IPS-15b (cell line): ENCODE results near the gene TAF11L14.
"Not testable (repeated sequence)": the region's sequence is repeated elsewhere in the genome, so short reads cannot be mapped to it uniquely, and the experiment has no call there.

Experiments used
- H3K27me3 ChIP-seq: one replicate; pipeline ENCODE4 v1.6.1; 2013; ENCODE audit warnings: low read length; ENCODE audit not compliant: control insufficient read depth, insufficient read depth
- H3K36me3 ChIP-seq: one replicate; pipeline ENCODE4 v1.6.1; 2013; ENCODE audit warnings: low read length; ENCODE audit not compliant: control insufficient read depth, insufficient read depth
- H3K4me1 ChIP-seq: one replicate; pipeline ENCODE4 v1.6.1; 2013; ENCODE audit warnings: mild to moderate bottlenecking, low read length; ENCODE audit not compliant: control insufficient read depth, insufficient read depth
- H3K4me3 ChIP-seq: one replicate; pipeline ENCODE4 v1.5.1; 2013; ENCODE audit warnings: low read depth, low read length
- H3K9ac ChIP-seq: one replicate; pipeline ENCODE4 v1.6.1; 2013; ENCODE audit warnings: low read depth, mild to moderate bottlenecking, low read length
- H3K9me3 ChIP-seq: one replicate; pipeline ENCODE4 v1.6.1; 2013; ENCODE audit warnings: mild to moderate bottlenecking, low read length; ENCODE audit not compliant: control insufficient read depth, insufficient read depth

TAF11L14 gene

GRCh38 chr5:17634160-17634559, at the start of gene TAF11L14:
TSS of gene TAF11L14 (plus strand) at chr5:17634460.
- no peaks in the 10 kb centered on the region for H3K27me3 ChIP-seq

GRCh38 chr5:17585658-17586057, 48.6 kb upstream of the TAF11L14 start, which contains the start of gene TAF11L7:
TSS of gene TAF11L7 (minus strand) at chr5:17585758.
- H3K4me3 ChIP-seq, H3K27me3 ChIP-seq, H3K36me3 ChIP-seq, H3K4me1 ChIP-seq, H3K9me3 ChIP-seq, H3K9ac ChIP-seq: not testable (repeated sequence)

More at GRCh38 chr5:17634160-17634559, at the start of gene TAF11L14:
- Histone ChIP-seq H3K4me3 (no peak within 1 kb of the TSS), H3K4me1 (no peaks in the 10 kb centered on the region), H3K9me3 (no peaks in the 10 kb centered on the region), H3K36me3 (no peaks in the 10 kb centered on the region), H3K9ac (no peak within 1 kb of the TSS)

- H3K9me3 ChIP-seq, H3K9ac ChIP-seq, H3K4me3 ChIP-seq, H3K27me3 ChIP-seq, H3K36me3 ChIP-seq, H3K4me1 ChIP-seq: not testable (repeated sequence)
Observed at GRCh38 chr5:17590860-17591259, 43.4 kb upstream of the TAF11L14 start, which contains the start of gene TAF11L8. TSS of gene TAF11L8 (minus strand) at chr5:17590960.

- not testable (repeated sequence) for H3K9ac ChIP-seq, H3K36me3 ChIP-seq, H3K27me3 ChIP-seq, H3K4me3 ChIP-seq, H3K4me1 ChIP-seq, H3K9me3 ChIP-seq
Observed at GRCh38 chr5:17594255-17594654, 40.0 kb upstream of the TAF11L14 start, which contains the start of gene TAF11L9. TSS of gene TAF11L9 (minus strand) at chr5:17594394.

- H3K9ac ChIP-seq, H3K4me3 ChIP-seq, H3K27me3 ChIP-seq: not testable (repeated sequence)
Observed at GRCh38 chr5:17597728-17598127, 36.5 kb upstream of the TAF11L14 start, which contains the start of gene TAF11L10. TSS of gene TAF11L10 (minus strand) at chr5:17597828.

DNA sequence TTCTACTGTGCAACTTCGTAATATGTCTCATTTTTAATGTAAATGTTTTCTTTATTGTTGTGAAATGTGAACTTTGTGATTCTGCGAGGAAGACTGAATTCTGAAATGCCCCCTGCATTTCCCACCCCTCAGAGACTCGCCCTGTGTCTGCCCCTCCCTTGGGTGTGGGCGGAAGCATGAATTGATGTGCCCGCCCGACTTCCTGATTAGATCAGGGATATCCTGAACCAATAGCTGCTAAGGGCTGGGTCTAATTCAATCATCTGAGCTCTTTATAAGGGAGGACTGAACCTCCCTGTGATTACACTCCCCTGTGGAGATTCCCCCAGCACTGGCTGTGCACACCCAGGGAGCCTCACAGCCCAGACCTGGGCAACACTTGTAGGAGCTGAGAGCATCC, 30.4 kb upstream of the TAF11L14 start, which contains the start of gene TAF11L11:
TAF11L11 (plus strand) TSS at position 304 of the 400 bp plus-strand sequence.
- not testable (repeated sequence) for H3K27me3 ChIP-seq, H3K9me3 ChIP-seq, H3K4me1 ChIP-seq, H3K36me3 ChIP-seq, H3K4me3 ChIP-seq, H3K9ac ChIP-seq

More at GRCh38 chr5:17597728-17598127, 36.5 kb upstream of the TAF11L14 start, which contains the start of gene TAF11L10:
- H3K4me1 ChIP-seq, H3K9me3 ChIP-seq, H3K36me3 ChIP-seq: not testable (repeated sequence)

GRCh38 chr5:17604951-17605350, 29.3 kb upstream of the TAF11L14 start:
- no peak overlapping the region for H3K9ac ChIP-seq
- H3K36me3 ChIP-seq: no peaks in the 10 kb centered on the region
- no peaks in the 10 kb centered on the region for H3K4me1 ChIP-seq
- no peak overlapping the region for H3K4me3 ChIP-seq
- no peaks in the 10 kb centered on the region for H3K27me3 ChIP-seq
- H3K9me3 ChIP-seq: no peaks in the 10 kb centered on the region

DNA sequence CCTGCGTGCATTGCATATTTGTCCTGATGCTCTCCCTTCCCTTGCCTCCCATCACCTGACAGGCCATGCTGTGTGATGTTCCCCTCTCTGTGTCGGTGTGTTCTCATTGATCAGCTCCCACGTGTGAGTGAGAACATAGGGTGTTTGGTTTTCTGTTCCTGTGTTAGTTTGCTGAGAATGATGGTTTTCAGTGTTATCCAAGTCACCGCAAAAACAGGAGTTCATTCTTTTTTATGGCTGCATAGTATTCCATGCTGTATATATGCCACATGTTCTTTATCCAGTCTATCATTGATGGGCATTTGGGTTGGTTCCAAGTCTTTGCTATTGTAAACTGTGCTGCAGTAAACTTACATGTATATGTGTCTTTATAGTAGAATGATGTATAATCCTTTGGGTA, 26.8 kb upstream of the TAF11L14 start:
- H3K9ac ChIP-seq, H3K36me3 ChIP-seq, H3K4me1 ChIP-seq, H3K27me3 ChIP-seq, H3K9me3 ChIP-seq, H3K4me3 ChIP-seq: not testable (repeated sequence)

DNA sequence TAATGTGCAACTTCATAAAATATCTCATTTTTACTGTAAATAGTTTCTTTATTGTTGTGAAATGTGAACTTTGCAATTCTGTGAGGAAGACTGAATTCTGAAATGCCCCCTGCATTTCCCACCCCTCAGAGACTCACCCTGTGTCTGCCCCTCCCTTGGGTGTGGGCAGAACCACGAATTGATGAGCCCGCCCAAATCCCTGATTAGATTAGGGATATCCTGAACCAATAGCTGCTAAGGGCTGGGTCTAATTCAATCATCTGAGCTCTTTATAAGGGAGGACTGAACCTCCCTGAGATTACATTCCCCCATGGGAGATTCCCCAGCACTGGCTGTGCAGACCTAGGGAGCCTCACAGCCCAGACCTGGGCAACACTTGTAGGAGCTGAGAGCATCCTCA, 24.2 kb upstream of the TAF11L14 start, which contains the start of gene TAF11L12:
TAF11L12 (plus strand) TSS at position 301 of the 400 bp plus-strand sequence.
- H3K4me3 ChIP-seq, H3K9me3 ChIP-seq, H3K27me3 ChIP-seq, H3K4me1 ChIP-seq, H3K36me3 ChIP-seq, H3K9ac ChIP-seq: not testable (repeated sequence)

DNA sequence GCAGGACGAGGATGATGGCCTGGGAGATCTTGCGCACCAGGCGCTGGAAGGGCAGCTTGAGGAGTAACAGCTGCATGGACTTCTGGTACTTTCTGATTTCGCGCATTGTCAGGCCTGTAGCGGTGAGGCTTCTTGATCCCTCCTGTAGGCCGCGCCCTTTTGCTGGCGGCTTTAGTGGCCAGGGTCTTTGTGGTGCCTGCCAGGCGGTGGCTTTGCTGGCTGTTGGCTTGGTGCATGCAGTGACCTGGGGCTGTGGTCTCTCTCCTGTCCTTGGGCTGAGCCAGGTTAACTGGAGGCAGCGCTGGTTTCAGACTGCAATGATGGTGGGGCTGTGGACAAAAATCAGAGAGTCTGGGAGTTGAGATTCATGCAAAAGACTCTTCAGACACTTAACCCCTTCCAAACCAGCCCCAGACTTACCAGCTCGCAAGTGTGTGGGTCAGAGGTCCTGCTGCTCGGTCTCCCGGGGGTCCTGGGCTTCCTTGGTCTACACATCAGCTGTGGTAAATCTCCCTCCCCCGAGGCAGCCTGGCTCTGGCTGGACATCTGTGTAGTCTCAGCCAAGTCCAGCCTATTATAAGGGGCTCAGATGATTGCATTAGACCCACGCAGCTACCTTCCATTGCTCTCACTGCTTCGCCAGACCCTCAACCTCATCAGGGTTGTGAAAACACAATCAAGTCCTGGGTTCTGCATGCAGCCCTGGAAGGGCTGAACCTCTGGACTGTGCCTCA, 19.2 kb upstream of the TAF11L14 start:
- Histone ChIP-seq H3K27me3 (no peaks in the 10 kb centered on the region), H3K4me1 (no peaks in the 10 kb centered on the region), H3K4me3 (no peak overlapping the region), H3K9ac (no peak overlapping the region), H3K36me3 (no peaks in the 10 kb centered on the region), H3K9me3 (no peaks in the 10 kb centered on the region)

GRCh38 chr5:17619354-17619753, 14.9 kb upstream of the TAF11L14 start:
- Histone ChIP-seq H3K36me3 (no peaks in the 10 kb centered on the region), H3K9ac (no peak overlapping the region), H3K4me1 (no peaks in the 10 kb centered on the region), H3K4me3 (no peak overlapping the region), H3K27me3 (no peaks in the 10 kb centered on the region), H3K9me3 (no peaks in the 10 kb centered on the region)

- Histone ChIP-seq H3K9ac (no peak overlapping the region), H3K27me3 (no peaks in the 10 kb centered on the region), H3K4me1 (no peaks in the 10 kb centered on the region), H3K36me3 (no peaks in the 10 kb centered on the region), H3K9me3 (no peaks in the 10 kb centered on the region), H3K4me3 (no peak overlapping the region)
Observed at GRCh38 chr5:17620627-17621026, 13.6 kb upstream of the TAF11L14 start.
